22Rv1 (cell line): ENCODE measurements around the gene CTBP2.

Experiments used
- ZFX ChIP-seq: fragments of 450-650 bp; IDR thresholded peaks from 2 replicates; pipeline ENCODE4 v1.6.1; 2017; ENCODE audit warnings: antibody characterized with exemption, borderline replicate concordance
- TF ChIP-seq, protein P1 (sequence below): fragments of 450-650 bp; IDR thresholded peaks from 2 replicates; pipeline ENCODE4 v1.5.1; 2017; ENCODE audit warnings: mild to moderate bottlenecking

DNA sequence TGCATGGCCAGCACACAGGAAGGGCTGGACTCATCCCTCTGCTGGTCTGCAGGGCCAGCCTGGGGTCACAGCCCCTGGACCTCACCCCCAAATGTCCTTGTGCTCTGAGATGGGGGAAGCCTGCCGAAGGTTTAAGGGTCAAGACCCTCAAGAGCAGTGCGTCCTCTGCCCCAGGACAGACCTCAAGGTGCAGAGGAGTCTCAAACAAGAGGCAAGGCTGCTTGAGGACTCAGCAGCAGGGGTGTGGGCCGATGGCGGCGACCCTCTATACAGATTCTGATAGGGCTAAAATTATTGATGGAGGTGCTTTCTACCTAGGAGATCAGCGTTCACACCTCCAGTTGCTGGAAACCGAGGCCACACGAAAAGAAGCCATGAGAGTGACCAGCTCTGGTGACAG, 137.7 kb downstream of the CTBP2 start:
- TF ChIP-seq, protein P1, sequence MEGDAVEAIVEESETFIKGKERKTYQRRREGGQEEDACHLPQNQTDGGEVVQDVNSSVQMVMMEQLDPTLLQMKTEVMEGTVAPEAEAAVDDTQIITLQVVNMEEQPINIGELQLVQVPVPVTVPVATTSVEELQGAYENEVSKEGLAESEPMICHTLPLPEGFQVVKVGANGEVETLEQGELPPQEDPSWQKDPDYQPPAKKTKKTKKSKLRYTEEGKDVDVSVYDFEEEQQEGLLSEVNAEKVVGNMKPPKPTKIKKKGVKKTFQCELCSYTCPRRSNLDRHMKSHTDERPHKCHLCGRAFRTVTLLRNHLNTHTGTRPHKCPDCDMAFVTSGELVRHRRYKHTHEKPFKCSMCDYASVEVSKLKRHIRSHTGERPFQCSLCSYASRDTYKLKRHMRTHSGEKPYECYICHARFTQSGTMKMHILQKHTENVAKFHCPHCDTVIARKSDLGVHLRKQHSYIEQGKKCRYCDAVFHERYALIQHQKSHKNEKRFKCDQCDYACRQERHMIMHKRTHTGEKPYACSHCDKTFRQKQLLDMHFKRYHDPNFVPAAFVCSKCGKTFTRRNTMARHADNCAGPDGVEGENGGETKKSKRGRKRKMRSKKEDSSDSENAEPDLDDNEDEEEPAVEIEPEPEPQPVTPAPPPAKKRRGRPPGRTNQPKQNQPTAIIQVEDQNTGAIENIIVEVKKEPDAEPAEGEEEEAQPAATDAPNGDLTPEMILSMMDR: no peak
- TF ChIP-seq ZFX: no peak
